DND-41 (cell line): ENCODE data around the gene NPC1.

ENCODE experiments used
- ATAC-seq: fragments of 200-7000 bp; cut with Tn5 transposase; 3 replicates; pipeline ENCODE4 v1.9.1; 2021; ENCODE audit warnings: low read depth; ENCODE audit not compliant: insufficient read depth
- DNase-seq: peaks from one replicate; pipeline ENCODE4 v3.0.0-alpha.2; 2020
- H2AFZ ChIP-seq: 2 replicates; pipeline ENCODE4 v1.6.0; 2012; ENCODE audit warnings: low read depth, low read length
- H3K27ac ChIP-seq: 2 replicates; pipeline ENCODE4 v1.5.1; 2012; ENCODE audit warnings: low read length, inconsistent platforms
- H3K27me3 ChIP-seq: fragments of 200-600 bp; sonication (generic); 2 replicates; pipeline ENCODE4 v1.6.0; 2012; ENCODE audit warnings: low read length, mild to moderate bottlenecking, inconsistent platforms; ENCODE audit not compliant: insufficient read depth, poor library complexity
- H3K36me3 ChIP-seq: 2 replicates; pipeline ENCODE4 v1.5.1; 2012; ENCODE audit warnings: low read length, inconsistent platforms; ENCODE audit not compliant: insufficient read depth
- H3K4me1 ChIP-seq: 2 replicates; pipeline ENCODE4 v1.5.1; 2012; ENCODE audit warnings: mild to moderate bottlenecking, low read length; ENCODE audit not compliant: insufficient read depth
- H3K4me2 ChIP-seq: 2 replicates; pipeline ENCODE4 v1.6.0; 2012; ENCODE audit warnings: mild to moderate bottlenecking, moderate library complexity, low read length, inconsistent platforms; ENCODE audit not compliant: insufficient read depth
- H3K4me3 ChIP-seq, 2 experiments: fragments of 200-600 bp in 1 of 2; shearing (Covaris generic) in 1 of 2; 2 replicates each; pipeline ENCODE4 v1.5.1; 2012 to 2016; ENCODE audit warnings: inconsistent platforms in 2 of 2, low read length in 2 of 2, mild to moderate bottlenecking in 2 of 2, low read depth in 1 of 2, moderate library complexity in 1 of 2
- H3K79me2 ChIP-seq: 2 replicates; pipeline ENCODE4 v1.6.0; 2012; ENCODE audit warnings: low read length, inconsistent platforms; ENCODE audit not compliant: insufficient read depth
- H3K9ac ChIP-seq: 2 replicates; pipeline ENCODE4 v1.6.0; 2012; ENCODE audit warnings: low read depth, mild to moderate bottlenecking, inconsistent platforms, low read length, moderate library complexity
- H3K9me3 ChIP-seq: 2 replicates; pipeline ENCODE4 v1.5.1; 2012; ENCODE audit warnings: low read length, moderate library complexity, mild to moderate bottlenecking, inconsistent platforms; ENCODE audit not compliant: insufficient read depth, severe bottlenecking
- H4K20me1 ChIP-seq: 2 replicates; pipeline ENCODE4 v1.6.0; 2012; ENCODE audit warnings: low read length; ENCODE audit not compliant: insufficient read depth
- EZH2 ChIP-seq: IDR thresholded peaks from 3 replicates; pipeline ENCODE4 v1.6.1; 2012; ENCODE audit warnings: borderline replicate concordance, low read depth, mild to moderate bottlenecking, moderate library complexity, low read length, inconsistent platforms; ENCODE audit not compliant: severe bottlenecking
- TF ChIP-seq, protein P1 (sequence below): IDR thresholded peaks from 2 replicates; pipeline ENCODE4 v1.5.1; 2012; ENCODE audit warnings: borderline replicate concordance, low read length, moderate library complexity, mild to moderate bottlenecking; ENCODE audit not compliant: poor library complexity, severe bottlenecking; ENCODE audit errors: extremely low read depth

Gene NPC1

DNA sequence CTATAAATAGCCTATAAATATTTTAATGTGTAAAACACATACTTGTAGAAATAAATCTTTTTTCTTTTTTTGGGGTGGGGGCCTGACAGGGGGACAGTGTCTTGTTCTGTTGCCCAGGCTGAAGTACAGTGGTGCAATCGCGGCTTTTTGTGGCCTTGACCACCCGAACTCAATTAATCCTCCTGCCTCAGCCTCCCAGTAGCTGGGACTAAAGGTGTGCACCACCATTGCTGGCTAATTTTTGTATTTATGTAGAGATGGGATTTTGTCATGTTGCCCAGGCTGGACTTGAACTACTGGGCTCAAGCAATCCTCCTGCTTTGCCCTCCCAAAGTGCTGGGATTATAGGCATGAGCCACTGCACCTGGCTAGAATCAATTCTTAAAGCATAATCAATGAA, 37.6 kb downstream of the NPC1 start:
- TF ChIP-seq EZH2: no peak
- TF ChIP-seq, protein P1, sequence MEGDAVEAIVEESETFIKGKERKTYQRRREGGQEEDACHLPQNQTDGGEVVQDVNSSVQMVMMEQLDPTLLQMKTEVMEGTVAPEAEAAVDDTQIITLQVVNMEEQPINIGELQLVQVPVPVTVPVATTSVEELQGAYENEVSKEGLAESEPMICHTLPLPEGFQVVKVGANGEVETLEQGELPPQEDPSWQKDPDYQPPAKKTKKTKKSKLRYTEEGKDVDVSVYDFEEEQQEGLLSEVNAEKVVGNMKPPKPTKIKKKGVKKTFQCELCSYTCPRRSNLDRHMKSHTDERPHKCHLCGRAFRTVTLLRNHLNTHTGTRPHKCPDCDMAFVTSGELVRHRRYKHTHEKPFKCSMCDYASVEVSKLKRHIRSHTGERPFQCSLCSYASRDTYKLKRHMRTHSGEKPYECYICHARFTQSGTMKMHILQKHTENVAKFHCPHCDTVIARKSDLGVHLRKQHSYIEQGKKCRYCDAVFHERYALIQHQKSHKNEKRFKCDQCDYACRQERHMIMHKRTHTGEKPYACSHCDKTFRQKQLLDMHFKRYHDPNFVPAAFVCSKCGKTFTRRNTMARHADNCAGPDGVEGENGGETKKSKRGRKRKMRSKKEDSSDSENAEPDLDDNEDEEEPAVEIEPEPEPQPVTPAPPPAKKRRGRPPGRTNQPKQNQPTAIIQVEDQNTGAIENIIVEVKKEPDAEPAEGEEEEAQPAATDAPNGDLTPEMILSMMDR: no peak
- ATAC-seq: no peak

DNA sequence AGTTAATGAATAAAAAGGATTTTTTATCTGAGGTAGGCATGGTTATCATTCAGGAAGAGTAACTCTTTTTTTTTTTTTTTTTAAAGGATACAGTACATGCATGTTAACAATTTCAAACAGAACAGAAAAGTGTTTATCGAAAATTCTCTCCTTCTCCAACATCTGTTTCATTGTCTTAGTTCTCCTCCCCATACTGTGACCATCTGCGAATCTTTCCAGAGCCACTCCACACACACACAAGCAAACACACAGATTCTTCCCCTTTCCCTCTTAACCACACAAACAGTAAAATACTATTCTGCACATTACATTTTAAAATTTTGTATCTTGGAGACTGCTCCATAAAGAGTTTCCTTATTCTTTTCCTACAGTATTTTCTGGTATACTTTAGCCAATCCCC, 38.0 kb downstream of the NPC1 start:
- Histone ChIP-seq H3K4me2 (no peak overlapping the region), H3K79me2 (no peaks in the 10 kb centered on the region), H3K36me3 (peaks cover 78% of the 10 kb centered on the region), H3K4me1 (peaks cover 1% of the 10 kb centered on the region), H3K27ac (no peak overlapping the region), H3K9ac (no peak overlapping the region), H3K27me3 (no peaks in the 10 kb centered on the region), H4K20me1 (no peaks in the 10 kb centered on the region; the same call in 1 of the 2 replicates), H3K4me3 (no peak overlapping the region), H3K9me3 (no peaks in the 10 kb centered on the region), H2AFZ (no peak overlapping the region)
- DNase-seq (no peak), ATAC-seq (no peak)
- TF ChIP-seq, protein P1: no peak
- TF ChIP-seq EZH2: no peak

More for the DNA sequence above, 37.6 kb downstream of the NPC1 start:
- Histone ChIP-seq H3K9ac (no peak overlapping the region), H3K27me3 (no peaks in the 10 kb centered on the region), H4K20me1 (no peaks in the 10 kb centered on the region; the same call in 1 of the 2 replicates), H3K9me3 (no peaks in the 10 kb centered on the region), H3K4me2 (no peak overlapping the region), H3K4me3 (no peak overlapping the region), H3K79me2 (no peaks in the 10 kb centered on the region), H3K27ac (no peak overlapping the region), H3K36me3 (peaks cover 78% of the 10 kb centered on the region), H2AFZ (no peak overlapping the region), H3K4me1 (peaks cover 6% of the 10 kb centered on the region)
- DNase-seq: no peak

DNA sequence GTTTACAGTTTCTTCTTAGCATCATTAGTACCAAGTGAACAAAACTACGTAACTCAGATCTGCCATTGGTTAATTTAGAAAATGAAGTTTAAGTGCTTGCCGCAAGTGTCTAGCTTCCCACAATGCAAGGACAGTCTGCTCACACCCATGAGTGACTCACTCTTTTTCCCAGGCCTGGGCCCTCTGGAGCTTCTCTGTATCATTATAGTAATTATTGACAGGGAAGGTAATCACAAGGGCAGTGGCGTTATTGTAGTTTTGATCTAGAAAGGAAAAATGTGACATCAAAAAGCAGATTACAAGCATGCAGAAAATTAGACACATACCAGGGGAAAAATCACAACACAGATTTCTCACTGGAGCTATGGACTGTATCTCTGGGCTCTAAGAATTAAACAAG, 38.5 kb downstream of the NPC1 start:
- Histone ChIP-seq H4K20me1 (no peaks in the 10 kb centered on the region; the same call in 1 of the 2 replicates), H3K27ac (no peak overlapping the region), H3K36me3 (peaks cover 76% of the 10 kb centered on the region), H3K4me1 (peaks cover under 1% of the 10 kb centered on the region; the same call in 1 of the 2 replicates), H3K4me3 (no peak overlapping the region), H3K4me2 (no peak overlapping the region), H2AFZ (no peak overlapping the region), H3K9me3 (no peaks in the 10 kb centered on the region), H3K79me2 (no peaks in the 10 kb centered on the region), H3K9ac (no peak overlapping the region), H3K27me3 (no peaks in the 10 kb centered on the region)
- ATAC-seq (no peak), DNase-seq (no peak)
- TF ChIP-seq EZH2: no peak
- TF ChIP-seq, protein P1: no peak

DNA sequence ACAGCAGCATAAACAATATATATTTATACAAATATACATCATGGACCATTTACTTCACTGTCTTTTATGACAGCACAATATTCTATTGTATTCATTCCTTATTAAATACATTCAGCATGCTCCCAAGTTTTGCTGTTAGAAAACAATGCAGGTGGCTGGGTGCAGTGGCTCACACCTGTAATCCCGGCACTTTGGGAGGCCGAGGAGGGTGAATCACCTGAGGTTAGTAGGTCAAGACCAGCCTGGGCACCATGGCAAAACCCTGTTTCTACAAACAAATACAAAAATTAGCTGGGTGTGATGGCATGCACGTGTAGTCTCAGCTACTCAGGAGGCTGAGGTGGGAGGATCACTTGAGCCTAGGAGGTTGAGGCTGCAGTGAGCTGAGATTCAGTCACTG, 39.0 kb downstream of the NPC1 start:
- H4K20me1 ChIP-seq: no peaks in the 10 kb centered on the region
- no peak for DNase-seq
- no peaks in the 10 kb centered on the region for H3K27me3 ChIP-seq
- no peak overlapping the region for H3K4me3 ChIP-seq
- peaks cover 6% of the 10 kb centered on the region for H3K4me1 ChIP-seq
- no peak overlapping the region for H2AFZ ChIP-seq
- peaks cover 76% of the 10 kb centered on the region for H3K36me3 ChIP-seq
- H3K79me2 ChIP-seq: no peaks in the 10 kb centered on the region
- H3K9me3 ChIP-seq: no peaks in the 10 kb centered on the region
- no peak overlapping the region for H3K4me2 ChIP-seq
- no peak overlapping the region for H3K27ac ChIP-seq
- no peak for TF ChIP-seq EZH2
- TF ChIP-seq, protein P1: no peak
- ATAC-seq: no peak
- H3K9ac ChIP-seq: no peak overlapping the region
